ENCODE measurements around the gene EPN3.

GRCh38 chr17:50551884-50552283, 19.3 kb downstream of the EPN3 start:
- TF ChIP-seq CTCF (IDR thresholded peaks at IDR 0.05) = no peak
- no peak for TF ChIP-seq SIN3A (IDR thresholded peaks at IDR 0.05; ENCODE audit: borderline replicate concordance, insufficient read depth, low read depth, low read length)
- no peak for TF ChIP-seq POLR2AphosphoS5 (IDR thresholded peaks at IDR 0.05; ENCODE audit: low read depth, low read length)

All from Panc1 (cell line).